Loucy (cell line): ENCODE data around the gene PHC3.

Experiments
- EZH2phosphoT487 ChIP-seq: fragments of 200-600 bp; IDR thresholded peaks from 2 replicates; pipeline ENCODE4 v1.6.1; 2018; ENCODE audit warnings: antibody characterized with exemption, mild to moderate bottlenecking, moderate library complexity, borderline replicate concordance
- TF ChIP-seq, protein P1 (sequence below): fragments of 200-600 bp; sonication (generic); conservative IDR thresholded peaks from 2 replicates; pipeline ENCODE4 v1.5.1; 2014; ENCODE audit warnings: mild to moderate bottlenecking, antibody characterized with exemption, low read length

DNA sequence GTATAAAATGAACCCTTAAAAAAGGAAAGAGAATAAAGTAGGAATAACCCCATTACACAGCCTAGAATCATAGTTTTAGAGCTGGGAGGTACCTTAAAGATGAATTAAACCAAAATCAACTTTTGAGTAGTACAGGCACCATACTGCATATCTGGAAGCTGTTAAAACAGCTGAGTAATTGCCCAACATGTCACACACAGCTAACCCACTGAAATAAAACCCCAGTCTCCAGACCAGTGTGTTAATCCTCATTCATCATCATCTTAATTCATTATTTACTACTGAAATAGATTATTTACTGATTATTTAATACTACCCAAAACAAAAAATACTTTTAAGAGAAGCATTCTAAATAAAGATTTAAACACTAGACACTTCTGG lies 90.9 kb downstream of the PHC3 start:
- TF ChIP-seq, protein P1, sequence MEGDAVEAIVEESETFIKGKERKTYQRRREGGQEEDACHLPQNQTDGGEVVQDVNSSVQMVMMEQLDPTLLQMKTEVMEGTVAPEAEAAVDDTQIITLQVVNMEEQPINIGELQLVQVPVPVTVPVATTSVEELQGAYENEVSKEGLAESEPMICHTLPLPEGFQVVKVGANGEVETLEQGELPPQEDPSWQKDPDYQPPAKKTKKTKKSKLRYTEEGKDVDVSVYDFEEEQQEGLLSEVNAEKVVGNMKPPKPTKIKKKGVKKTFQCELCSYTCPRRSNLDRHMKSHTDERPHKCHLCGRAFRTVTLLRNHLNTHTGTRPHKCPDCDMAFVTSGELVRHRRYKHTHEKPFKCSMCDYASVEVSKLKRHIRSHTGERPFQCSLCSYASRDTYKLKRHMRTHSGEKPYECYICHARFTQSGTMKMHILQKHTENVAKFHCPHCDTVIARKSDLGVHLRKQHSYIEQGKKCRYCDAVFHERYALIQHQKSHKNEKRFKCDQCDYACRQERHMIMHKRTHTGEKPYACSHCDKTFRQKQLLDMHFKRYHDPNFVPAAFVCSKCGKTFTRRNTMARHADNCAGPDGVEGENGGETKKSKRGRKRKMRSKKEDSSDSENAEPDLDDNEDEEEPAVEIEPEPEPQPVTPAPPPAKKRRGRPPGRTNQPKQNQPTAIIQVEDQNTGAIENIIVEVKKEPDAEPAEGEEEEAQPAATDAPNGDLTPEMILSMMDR, result no peak
- TF ChIP-seq EZH2phosphoT487, result no peak
